Ovary (tissue), 9 donors: ENCODE results near the gene XYLT1. TPM values are rescaled to one million over a fixed set of nuclear protein-coding genes. Genes with fewer than 3 reads are reported as not detected.

ENCODE experiments used
- DNase-seq, 5 donors: peaks; one replicate each; pipeline ENCODE4 v3.0.0-alpha.2; 2019 to 2020
- H3K27ac ChIP-seq, 2 donors: fragments of 200-600 bp; one replicate each; pipeline versions ENCODE4 v1.5.1 to v1.8.0; 2019 to 2022
- H3K27me3 ChIP-seq: fragments of 200-600 bp; one replicate; pipeline ENCODE4 v1.8.0; 2022
- H3K36me3 ChIP-seq: fragments of 200-600 bp; sonication (generic); one replicate; pipeline ENCODE4 v1.5.1; 2019
- H3K4me1 ChIP-seq: one replicate; pipeline ENCODE4 v1.8.1; 2013; ENCODE audit warnings: mild to moderate bottlenecking, moderate library complexity; ENCODE audit not compliant: insufficient read depth
- H3K4me3 ChIP-seq: fragments of 200-600 bp; sonication (generic); one replicate; pipeline ENCODE4 v1.5.1; 2017
- H3K9me3 ChIP-seq, 2 donors: fragments of 200-600 bp in 1 of 2; sonication (generic) in 1 of 2; one replicate each; pipeline versions ENCODE4 v1.5.1 to v1.8.1; 2013 to 2019; ENCODE audit warnings: mild to moderate bottlenecking in 1 of 2, moderate library complexity in 1 of 2
- EP300 ChIP-seq: sonication (generic); formaldehyde crosslinking; IDR thresholded peaks from one replicate; pipeline ENCODE4 v1.6.1; 2017; ENCODE audit warnings: antibody characterized with exemption
- POLR2A ChIP-seq: fragments of 450-650 bp; IDR thresholded peaks from one replicate; pipeline ENCODE4 v1.6.1; 2017; ENCODE audit warnings: antibody characterized with exemption, mild to moderate bottlenecking, moderate library complexity
- WGBS, 3 donors: extraction: QIAGEN DNeasy Blood & Tissue Kit in 1 of 3; methylation state at CpG; one replicate each; pipeline versions ENCODE4 v1.1.5 to v1.1.7; 2013 to 2017; 5-methylcytosine and 5-hydroxymethylcytosine counted together
- intact Hi-C, 4 donors: fragments of 100-400 bp; cut with DNase I; formaldehyde crosslinking; loops; one replicate each; pipeline versions ENCODE4 v1.11.0 to v1.15.1; 2022 to 2023
- polyA plus RNA-seq, 2 donors: library from polyadenylated mRNA; stranded (reverse); fragments of 200-250 nt in 1 of 2; fragments of 350-450 nt in 1 of 2; fragmentation: Illumina TruSeq in 1 of 2; extraction: RNeasy Lipid Tissue Mini Kit (QIAGEN cat#74804) in 1 of 2; gene quantifications; one replicate each; pipeline ENCODE4 v1.2.3, GENCODE V29; 2013 to 2014
- total RNA-seq, 7 donors: library from RNA; depleted of rRNA in 2 of 7; stranded (reverse); fragments of >200 nt in 2 of 7; fragmentation: NEBNext Ultra II Directional in 3 of 7; extraction: Animal tissue kit (Norgen Biotek cat#: 25700) in 3 of 7; gene quantifications; one replicate each; pipeline versions ENCODE4 v1.1.0 to v1.2.4, GENCODE V29; 2016 to 2023
- TF ChIP-seq, protein P1 (sequence below), 3 donors: fragments of 450-650 bp in 2 of 3; fragments of 200-600 bp in 1 of 3; IDR thresholded peaks; one replicate each; pipeline versions ENCODE4 v1.5.1 to v1.8.0; 2016 to 2022; ENCODE audit warnings: antibody characterized with exemption in 3 of 3, mild to moderate bottlenecking in 1 of 3
- donor health status: DM: no; HTN: no; CAD: no; lungs with moderate emphysema.
- donor health status: DM: no; HTN: no; CAD: no.
- donor health status: Bipolar disorder and iron deficiency.
- donor health status: DM: yes; HTN: yes; CAD: no.
- donor health status: DM: no; HTN: no; CAD: no.
- donor health status: DM: yes; HTN: yes; CAD: no.

Gene XYLT1
- total and polyA plus RNA-seq, 9 donors = 3.2 to 38.0 (median 17.3) TPM

GRCh38 chr16:17177242-17177958, 293.4 kb downstream of the XYLT1 start:
- intact Hi-C loops = no loop called here
- H3K36me3 ChIP-seq = no peaks in the 10 kb centered on the region
- no peak for DNase-seq
- no peak overlapping the region for H3K27ac ChIP-seq
- H3K9me3 ChIP-seq = no peaks in the 10 kb centered on the region
- TF ChIP-seq POLR2A = no peak
- TF ChIP-seq EP300 = no peak
- TF ChIP-seq, protein P1, sequence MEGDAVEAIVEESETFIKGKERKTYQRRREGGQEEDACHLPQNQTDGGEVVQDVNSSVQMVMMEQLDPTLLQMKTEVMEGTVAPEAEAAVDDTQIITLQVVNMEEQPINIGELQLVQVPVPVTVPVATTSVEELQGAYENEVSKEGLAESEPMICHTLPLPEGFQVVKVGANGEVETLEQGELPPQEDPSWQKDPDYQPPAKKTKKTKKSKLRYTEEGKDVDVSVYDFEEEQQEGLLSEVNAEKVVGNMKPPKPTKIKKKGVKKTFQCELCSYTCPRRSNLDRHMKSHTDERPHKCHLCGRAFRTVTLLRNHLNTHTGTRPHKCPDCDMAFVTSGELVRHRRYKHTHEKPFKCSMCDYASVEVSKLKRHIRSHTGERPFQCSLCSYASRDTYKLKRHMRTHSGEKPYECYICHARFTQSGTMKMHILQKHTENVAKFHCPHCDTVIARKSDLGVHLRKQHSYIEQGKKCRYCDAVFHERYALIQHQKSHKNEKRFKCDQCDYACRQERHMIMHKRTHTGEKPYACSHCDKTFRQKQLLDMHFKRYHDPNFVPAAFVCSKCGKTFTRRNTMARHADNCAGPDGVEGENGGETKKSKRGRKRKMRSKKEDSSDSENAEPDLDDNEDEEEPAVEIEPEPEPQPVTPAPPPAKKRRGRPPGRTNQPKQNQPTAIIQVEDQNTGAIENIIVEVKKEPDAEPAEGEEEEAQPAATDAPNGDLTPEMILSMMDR (IDR thresholded peaks at IDR 0.05) = no peak
- no peak overlapping the region for H3K4me3 ChIP-seq
- no peaks in the 10 kb centered on the region for H3K4me1 ChIP-seq
- WGBS, 3 donors = 70 to 85% (median 72%) methylated on average over 6 of the region's 6 CpGs
- no peaks in the 10 kb centered on the region for H3K27me3 ChIP-seq

DNA sequence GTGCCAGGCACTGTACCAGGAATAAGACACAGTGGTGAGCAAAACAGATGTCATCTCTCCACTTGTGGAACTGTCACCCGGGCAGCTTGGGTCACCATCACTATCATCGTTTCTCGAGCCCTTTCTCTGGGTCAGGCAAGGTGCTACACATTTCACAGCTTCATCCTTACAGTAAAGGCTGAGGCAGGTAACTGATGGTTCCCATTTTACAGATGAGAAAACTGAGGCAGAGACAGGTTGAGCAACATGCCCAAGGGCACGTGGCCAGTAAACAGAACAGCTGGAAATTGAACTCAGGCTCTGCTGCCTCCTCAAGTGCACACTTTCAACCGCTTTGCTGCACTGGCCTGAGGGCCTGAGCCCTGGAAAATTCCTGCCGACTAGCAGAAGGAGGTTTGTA, 294.6 kb downstream of the XYLT1 start:
- Histone ChIP-seq H3K27ac (no peak overlapping the region), H3K27me3 (no peaks in the 10 kb centered on the region), H3K4me1 (no peaks in the 10 kb centered on the region), H3K9me3 (no peaks in the 10 kb centered on the region), H3K4me3 (no peak overlapping the region), H3K36me3 (no peaks in the 10 kb centered on the region)
- TF ChIP-seq, protein P1 (IDR thresholded peaks at IDR 0.05) = no peak
- intact Hi-C loops = no loop called here
- WGBS, 3 donors = 88 to 96% (median 89%) methylated on average over 6 of the region's 6 CpGs
- DNase-seq = no peak

GRCh38 chr16:17173281-17173680, 297.5 kb downstream of the XYLT1 start:
- no peak overlapping the region for H3K4me3 ChIP-seq
- H3K9me3 ChIP-seq = no peaks in the 10 kb centered on the region
- 84 to 88% (median 86%) methylated on average over 6 of the region's 6 CpGs for WGBS, 3 donors
- H3K36me3 ChIP-seq = no peaks in the 10 kb centered on the region
- no peak overlapping the region for H3K27ac ChIP-seq
- DNase-seq = no peak
- no peak for TF ChIP-seq POLR2A
- TF ChIP-seq, protein P1 (IDR thresholded peaks at IDR 0.05) = no peak
- TF ChIP-seq EP300 = no peak
- intact Hi-C loops = no loop called here
- no peaks in the 10 kb centered on the region for H3K4me1 ChIP-seq
- H3K27me3 ChIP-seq = no peaks in the 10 kb centered on the region

- no peak overlapping the region for H3K27ac ChIP-seq
- H3K36me3 ChIP-seq = no peaks in the 10 kb centered on the region
- H3K9me3 ChIP-seq = no peaks in the 10 kb centered on the region
- no peak overlapping the region for H3K4me3 ChIP-seq
- intact Hi-C loops = no loop called here
- DNase-seq = no peak
- H3K27me3 ChIP-seq = no peaks in the 10 kb centered on the region
- no peaks in the 10 kb centered on the region for H3K4me1 ChIP-seq
- WGBS, 3 donors = 50 to 63% (median 53%) methylated on average over 8 of the region's 8 CpGs
- TF ChIP-seq EP300 = no peak
- TF ChIP-seq, protein P1 (IDR thresholded peaks at IDR 0.05) = no peak
- no peak for TF ChIP-seq POLR2A
Measured at GRCh38 chr16:17171250-17172143, 299.3 kb downstream of the XYLT1 start.
